SU-DHL-6 (cell line): ENCODE results near the gene PODN.

ENCODE experiments used
- EZH2phosphoT487 ChIP-seq: fragments of 200-600 bp; sonication (generic), shearing (Covaris generic); conservative IDR thresholded peaks from 2 replicates; pipeline ENCODE4 v1.6.1; 2018; ENCODE audit warnings: mild to moderate bottlenecking, antibody characterized with exemption, low read length, moderate library complexity, mixed read lengths
- TF ChIP-seq, protein P1 (sequence below): fragments of 200-600 bp; sonication (generic); IDR thresholded peaks from one replicate; pipeline ENCODE4 v1.5.1; 2017; ENCODE audit warnings: antibody characterized with exemption, mild to moderate bottlenecking, low read length, moderate library complexity; ENCODE audit not compliant: insufficient read depth, poor library complexity, severe bottlenecking

DNA sequence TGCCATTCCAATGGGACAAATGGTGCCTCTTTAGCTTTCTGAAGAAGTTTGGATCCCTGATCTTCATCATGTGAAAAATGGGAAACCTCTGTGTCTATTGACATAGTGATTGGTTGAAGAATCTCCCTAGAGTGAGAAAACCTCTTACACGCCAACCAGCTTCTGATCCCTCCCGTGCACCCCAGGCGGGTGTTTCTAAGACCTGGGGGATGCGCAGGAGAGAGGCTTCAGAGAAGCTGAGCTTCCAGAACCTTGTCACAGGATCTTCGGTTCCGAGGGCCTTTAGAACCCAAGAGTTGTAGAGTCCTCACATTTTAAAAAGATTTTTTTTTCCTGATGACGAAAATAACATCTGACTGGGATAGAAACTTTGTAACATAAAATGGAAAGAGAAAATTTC is 11.3 kb downstream of the PODN start:
- TF ChIP-seq, protein P1, sequence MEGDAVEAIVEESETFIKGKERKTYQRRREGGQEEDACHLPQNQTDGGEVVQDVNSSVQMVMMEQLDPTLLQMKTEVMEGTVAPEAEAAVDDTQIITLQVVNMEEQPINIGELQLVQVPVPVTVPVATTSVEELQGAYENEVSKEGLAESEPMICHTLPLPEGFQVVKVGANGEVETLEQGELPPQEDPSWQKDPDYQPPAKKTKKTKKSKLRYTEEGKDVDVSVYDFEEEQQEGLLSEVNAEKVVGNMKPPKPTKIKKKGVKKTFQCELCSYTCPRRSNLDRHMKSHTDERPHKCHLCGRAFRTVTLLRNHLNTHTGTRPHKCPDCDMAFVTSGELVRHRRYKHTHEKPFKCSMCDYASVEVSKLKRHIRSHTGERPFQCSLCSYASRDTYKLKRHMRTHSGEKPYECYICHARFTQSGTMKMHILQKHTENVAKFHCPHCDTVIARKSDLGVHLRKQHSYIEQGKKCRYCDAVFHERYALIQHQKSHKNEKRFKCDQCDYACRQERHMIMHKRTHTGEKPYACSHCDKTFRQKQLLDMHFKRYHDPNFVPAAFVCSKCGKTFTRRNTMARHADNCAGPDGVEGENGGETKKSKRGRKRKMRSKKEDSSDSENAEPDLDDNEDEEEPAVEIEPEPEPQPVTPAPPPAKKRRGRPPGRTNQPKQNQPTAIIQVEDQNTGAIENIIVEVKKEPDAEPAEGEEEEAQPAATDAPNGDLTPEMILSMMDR: no peak
- TF ChIP-seq EZH2phosphoT487: no peak
